22Rv1 (cell line): ENCODE data around the gene IL5.

Experiments
- ZFX ChIP-seq: fragments of 450-650 bp; IDR thresholded peaks from 2 replicates; pipeline ENCODE4 v1.6.1; 2017; ENCODE audit warnings: antibody characterized with exemption, borderline replicate concordance
- TF ChIP-seq, protein P1 (sequence below): fragments of 450-650 bp; IDR thresholded peaks from 2 replicates; pipeline ENCODE4 v1.5.1; 2017; ENCODE audit warnings: mild to moderate bottlenecking

DNA sequence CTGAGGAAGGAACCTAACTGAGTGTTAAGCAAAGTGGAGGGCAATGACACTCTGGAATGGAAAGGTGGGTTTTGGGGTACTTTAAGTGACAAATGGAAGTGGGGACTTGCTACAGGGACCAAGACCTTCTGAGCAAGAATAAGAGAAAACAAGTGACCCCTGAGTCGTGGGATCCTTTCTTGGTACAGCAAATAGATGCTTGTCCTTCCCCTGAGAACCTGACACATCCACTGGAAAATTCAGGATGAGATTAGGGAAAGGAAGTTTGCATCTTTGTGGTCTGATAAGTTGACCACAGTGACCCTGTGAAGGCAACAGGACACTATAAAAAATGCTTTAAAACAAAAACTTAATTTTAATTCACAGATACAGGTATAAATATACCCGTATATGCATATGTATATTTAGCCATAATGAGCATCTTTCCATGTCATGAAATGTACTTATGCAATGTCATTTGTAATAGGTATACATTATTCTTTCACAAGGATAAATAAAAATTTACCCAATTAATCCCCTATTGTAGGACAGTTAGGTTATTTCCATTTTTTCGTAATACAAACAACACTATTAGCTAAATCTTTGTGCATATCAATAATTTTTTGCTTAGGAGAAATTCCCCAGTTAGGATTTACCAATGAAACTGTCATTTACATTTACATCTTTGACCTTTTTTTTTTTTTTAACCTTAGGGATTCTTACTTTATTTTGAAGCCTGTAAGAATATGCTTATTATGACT is 50.8 kb downstream of the IL5 start:
- TF ChIP-seq, protein P1, sequence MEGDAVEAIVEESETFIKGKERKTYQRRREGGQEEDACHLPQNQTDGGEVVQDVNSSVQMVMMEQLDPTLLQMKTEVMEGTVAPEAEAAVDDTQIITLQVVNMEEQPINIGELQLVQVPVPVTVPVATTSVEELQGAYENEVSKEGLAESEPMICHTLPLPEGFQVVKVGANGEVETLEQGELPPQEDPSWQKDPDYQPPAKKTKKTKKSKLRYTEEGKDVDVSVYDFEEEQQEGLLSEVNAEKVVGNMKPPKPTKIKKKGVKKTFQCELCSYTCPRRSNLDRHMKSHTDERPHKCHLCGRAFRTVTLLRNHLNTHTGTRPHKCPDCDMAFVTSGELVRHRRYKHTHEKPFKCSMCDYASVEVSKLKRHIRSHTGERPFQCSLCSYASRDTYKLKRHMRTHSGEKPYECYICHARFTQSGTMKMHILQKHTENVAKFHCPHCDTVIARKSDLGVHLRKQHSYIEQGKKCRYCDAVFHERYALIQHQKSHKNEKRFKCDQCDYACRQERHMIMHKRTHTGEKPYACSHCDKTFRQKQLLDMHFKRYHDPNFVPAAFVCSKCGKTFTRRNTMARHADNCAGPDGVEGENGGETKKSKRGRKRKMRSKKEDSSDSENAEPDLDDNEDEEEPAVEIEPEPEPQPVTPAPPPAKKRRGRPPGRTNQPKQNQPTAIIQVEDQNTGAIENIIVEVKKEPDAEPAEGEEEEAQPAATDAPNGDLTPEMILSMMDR, result no peak
- TF ChIP-seq ZFX, result no peak
